MCF 10A (cell line): ENCODE data around the gene SLC39A13. TPM values are rescaled to one million over a fixed set of nuclear protein-coding genes. Genes with fewer than 3 reads are reported as not detected.

Experiments
- BruUV-seq: library from RNA; stranded (reverse); fragments of 400-500 nt; replicated peaks from 2 replicates; lab custom pipeline; 2021; lab: Mats Ljungman, UMichigan
- CTCF ChIA-PET: fragments of 300-600 bp; sonication (Branson Sonifier 250); formaldehyde crosslinking; extraction: SDS; loops from one replicate; lab custom pipeline; 2021; ENCODE audit warnings: antibody characterized with exemption, inconsistent platforms; lab: Yijun Ruan, JAX
- POLR2A ChIA-PET: fragments of 300-600, 350-650 bp; sonication (Branson Sonifier 250); formaldehyde crosslinking; extraction: SDS; loops from one replicate; lab custom pipeline; 2020; ENCODE audit warnings: antibody characterized with exemption, inconsistent platforms; lab: Yijun Ruan, JAX
- DNase-seq: peaks from one replicate; pipeline ENCODE4 v3.0.0-alpha.2; 2018; ENCODE audit not compliant: unreplicated experiment
- H3K27ac Mint-ChIP-seq: one replicate; pipeline ENCODE4 v1.8.0; 2022; ENCODE audit warnings: mild to moderate bottlenecking, low read depth, mixed read lengths; ENCODE audit not compliant: unreplicated experiment
- H3K27me3 Mint-ChIP-seq: one replicate; pipeline ENCODE4 v1.8.0; 2022; ENCODE audit warnings: mixed read lengths; ENCODE audit not compliant: insufficient read depth, unreplicated experiment
- H3K36me3 Mint-ChIP-seq: one replicate; pipeline ENCODE4 v1.8.0; 2022; ENCODE audit warnings: mild to moderate bottlenecking, moderate library complexity, mixed read lengths; ENCODE audit not compliant: insufficient read depth, unreplicated experiment
- H3K4me1 Mint-ChIP-seq: one replicate; pipeline ENCODE4 v1.8.0; 2022; ENCODE audit warnings: mixed read lengths; ENCODE audit not compliant: insufficient read depth, unreplicated experiment
- H3K4me3 Mint-ChIP-seq: one replicate; pipeline ENCODE4 v1.8.0; 2022; ENCODE audit warnings: mild to moderate bottlenecking, moderate library complexity, mixed read lengths; ENCODE audit not compliant: unreplicated experiment
- H3K9me3 Mint-ChIP-seq: one replicate; pipeline ENCODE4 v1.8.0; 2022; ENCODE audit warnings: mixed read lengths; ENCODE audit not compliant: unreplicated experiment
- CTCF ChIP-seq: fragments of 200-600 bp; IDR thresholded peaks from one replicate; pipeline ENCODE4 v1.8.0; 2022; ENCODE audit warnings: antibody characterized with exemption, mild to moderate bottlenecking; ENCODE audit not compliant: unreplicated experiment
- intact Hi-C: fragments of 100-400 bp; cut with micrococcal nuclease; formaldehyde crosslinking; loops from 2 replicates; pipeline ENCODE4 v1.14.1; 2022
- total RNA-seq: library from RNA; stranded (reverse); gene quantifications from 2 replicates; pipeline ENCODE4 v1.2.3, GENCODE V29; 2022

Gene SLC39A13
- total RNA-seq, 1 experiment from 2014 or later: 56.5 TPM

DNA sequence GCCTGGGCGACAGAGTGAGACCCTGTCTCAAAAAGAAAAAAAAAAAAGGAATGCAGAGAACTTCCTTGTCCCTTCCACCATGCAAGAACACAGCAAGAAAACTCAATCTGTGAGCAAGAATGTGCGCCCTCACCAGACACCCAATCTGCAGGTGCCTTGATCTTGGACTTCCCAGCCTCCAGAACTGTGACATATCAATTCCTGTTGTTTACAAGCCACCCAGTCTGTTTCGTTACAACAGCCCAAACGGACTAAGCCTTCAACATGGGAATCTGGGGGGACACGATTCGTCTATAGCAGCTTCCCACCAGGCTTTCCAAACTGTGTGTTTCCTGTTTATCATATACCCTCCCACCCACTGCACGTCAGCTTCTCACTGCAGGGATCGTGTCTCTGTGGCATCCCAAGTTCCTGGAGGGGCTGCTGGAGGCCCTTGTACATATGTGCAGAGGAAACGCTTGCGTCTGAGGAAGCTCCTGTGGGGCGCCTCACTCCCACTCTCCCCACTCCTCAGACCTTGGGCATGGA, 28.9 kb downstream of the SLC39A13 start:
- no peaks in the 10 kb centered on the region for H3K27me3 Mint-ChIP-seq
- no peaks in the 10 kb centered on the region for H3K36me3 Mint-ChIP-seq

GRCh38 chr11:47437746-47438418, 29.5 kb downstream of the SLC39A13 start:
- Mint-ChIP-seq H3K4me3 (no peak overlapping the region), H3K9me3 (no peaks in the 10 kb centered on the region), H3K36me3 (no peaks in the 10 kb centered on the region), H3K27ac (no peak overlapping the region), H3K4me1 (no peaks in the 10 kb centered on the region), H3K27me3 (no peaks in the 10 kb centered on the region)
- intact Hi-C loops: no loop called here
- ChIA-PET CTCF (interaction anchor here (0.8 kb wide), 1 partner anchor 16 kb away, joined by 3 read pairs; no protein-coding TSS in a partner anchor), POLR2A (interaction anchor here (0.6 kb wide), 1 partner anchor 215 kb away, joined by 3 read pairs; no protein-coding TSS in a partner anchor)
- no peak for TF ChIP-seq CTCF
- BruUV-seq: no TSS peak
- DNase-seq: no peak

More for the DNA sequence above, 28.9 kb downstream of the SLC39A13 start:
- DNase-seq: no peak
- BruUV-seq: no TSS peak
- no peaks in the 10 kb centered on the region for H3K9me3 Mint-ChIP-seq
- H3K27ac Mint-ChIP-seq: no peak overlapping the region
- ChIA-PET POLR2A (interaction anchor here (0.6 kb wide), 1 partner anchor 214 kb away, joined by 3 read pairs; no protein-coding TSS in a partner anchor), CTCF (no interaction called here)
- no peaks in the 10 kb centered on the region for H3K4me1 Mint-ChIP-seq
- no peak overlapping the region for H3K4me3 Mint-ChIP-seq
- no peak for TF ChIP-seq CTCF
- intact Hi-C loops: no loop called here

GRCh38 chr11:47438721-47439120, 30.3 kb downstream of the SLC39A13 start:
- CTCF ChIA-PET: interaction anchor here (0.8 to 1.5 kb wide), 2 partner anchors 14 to 15 kb away, joined by 3 read pairs; no protein-coding TSS in a partner anchor
- Mint-ChIP-seq H3K27ac (no peak overlapping the region), H3K9me3 (no peaks in the 10 kb centered on the region), H3K4me3 (no peak overlapping the region), H3K27me3 (no peaks in the 10 kb centered on the region), H3K36me3 (no peaks in the 10 kb centered on the region), H3K4me1 (no peaks in the 10 kb centered on the region)
- intact Hi-C loops: no loop called here
- BruUV-seq: no TSS peak
- TF ChIP-seq CTCF: no peak
- DNase-seq: no peak
- POLR2A ChIA-PET: no interaction called here

GRCh38 chr11:47440054-47440476, 31.7 kb downstream of the SLC39A13 start:
- ChIA-PET POLR2A (interaction anchor here (1.0 kb wide), 1 partner anchor 13 kb away, joined by 3 read pairs; no protein-coding TSS in a partner anchor), CTCF (interaction anchor here (0.6 to 1.5 kb wide), 3 partner anchors 13 to 924 kb away, joined by 3 read pairs; no protein-coding TSS in a partner anchor)
- intact Hi-C loops: no loop called here
- DNase-seq: no peak
- no TSS peak for BruUV-seq
- no peaks in the 10 kb centered on the region for H3K4me1 Mint-ChIP-seq
- no peak for TF ChIP-seq CTCF
- H3K4me3 Mint-ChIP-seq: no peak overlapping the region
- no peaks in the 10 kb centered on the region for H3K27me3 Mint-ChIP-seq
- H3K9me3 Mint-ChIP-seq: no peaks in the 10 kb centered on the region
- H3K36me3 Mint-ChIP-seq: no peaks in the 10 kb centered on the region
- H3K27ac Mint-ChIP-seq: no peak overlapping the region
